HG03196 (cell line): ENCODE data around the gene CWC25.
"Not testable (repeated sequence)": the region's sequence is repeated elsewhere in the genome, so short reads cannot be mapped to it uniquely, and the experiment has no call there.

ENCODE experiments used
- ATAC-seq: cut with Tn5 transposase; IDR thresholded peaks from one replicate; pipeline ENCODE4 v1.9.1; 2021; ENCODE audit not compliant: unreplicated experiment

Gene CWC25

DNA sequence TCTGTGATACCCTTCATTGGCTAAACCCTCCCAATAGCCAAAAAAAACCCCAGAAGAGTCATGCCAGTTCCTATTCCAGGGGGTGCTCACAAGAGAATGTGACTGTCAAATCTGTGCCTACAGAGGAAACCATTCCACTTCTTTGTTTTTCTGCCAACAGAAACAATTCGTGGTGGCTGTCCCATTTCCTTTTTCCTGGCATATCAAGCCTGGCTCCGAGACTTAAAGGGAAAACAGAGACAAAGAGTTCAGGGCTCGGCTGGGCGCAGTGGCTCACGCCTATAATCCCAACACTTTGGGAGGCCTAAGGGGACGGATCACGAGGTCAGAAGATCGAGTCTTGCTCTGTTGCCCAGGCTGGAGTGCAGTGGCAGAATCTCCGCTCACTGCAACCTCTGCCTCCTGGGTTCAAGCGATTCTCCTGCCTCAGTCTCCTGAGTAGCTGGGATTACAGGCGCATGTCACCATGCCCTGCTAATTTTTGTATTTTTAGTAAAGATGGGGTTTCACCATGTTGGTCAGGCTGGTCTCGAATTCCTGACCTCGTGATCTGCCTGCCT lies 34.9 kb downstream of the CWC25 start:
- ATAC-seq = not testable (repeated sequence)

DNA sequence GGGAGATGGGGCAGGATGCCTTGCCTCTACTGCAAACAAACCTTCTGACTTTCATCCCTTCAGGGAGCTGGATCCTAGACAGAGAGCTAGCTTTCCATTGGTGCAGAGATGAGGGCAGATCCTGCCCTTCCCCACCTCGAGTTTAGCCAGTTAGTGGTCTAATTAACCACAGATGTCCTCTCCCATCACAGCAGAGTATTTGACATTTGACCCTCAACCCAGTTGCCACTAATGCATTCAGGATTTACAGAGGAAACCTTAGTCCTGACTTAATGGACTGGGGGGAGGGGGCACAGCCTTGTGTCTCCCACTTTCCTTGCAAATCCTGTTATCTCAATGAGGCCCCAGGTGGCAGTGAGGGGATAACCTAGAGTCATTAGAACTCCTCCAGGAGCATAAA lies 35.9 kb downstream of the CWC25 start:
- ATAC-seq = no peak

DNA sequence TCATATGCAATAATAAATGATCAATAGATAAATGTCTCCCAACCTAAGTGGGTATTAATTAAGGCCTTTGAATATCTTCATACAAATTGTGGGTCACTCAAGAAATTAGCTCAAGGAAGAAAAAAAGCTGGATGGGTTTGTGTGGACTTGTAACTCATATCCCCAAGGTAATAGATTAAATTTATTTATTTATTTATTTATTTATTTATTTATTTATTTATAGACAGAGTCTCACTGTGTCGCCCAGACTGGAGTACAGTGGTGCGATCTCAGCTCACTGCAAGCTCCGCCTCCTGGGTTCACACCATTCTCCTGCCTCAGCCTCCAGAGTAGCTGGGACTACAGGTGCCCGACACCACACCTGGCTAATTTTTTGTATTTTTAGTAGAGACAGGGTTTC lies 37.1 kb downstream of the CWC25 start:
- not testable (repeated sequence) for ATAC-seq

DNA sequence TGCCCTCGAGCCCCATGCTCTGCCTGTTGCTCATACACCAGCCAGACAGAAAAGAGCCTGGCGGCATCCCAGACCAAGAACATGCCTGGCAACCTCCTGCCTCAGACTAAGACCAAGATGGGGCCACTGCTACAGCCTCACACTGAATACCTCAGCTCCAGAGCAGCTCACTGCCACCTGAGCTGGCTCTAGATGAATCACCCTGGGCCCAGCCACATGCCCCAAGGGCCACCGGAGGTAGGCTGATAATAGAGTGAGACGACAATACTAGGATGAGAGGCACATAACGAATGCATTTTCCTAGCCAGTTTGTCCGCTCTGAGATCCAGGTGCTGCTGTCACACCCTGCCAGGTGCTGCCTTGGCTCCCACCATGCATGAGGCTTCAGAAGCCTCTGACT lies 38.7 kb downstream of the CWC25 start:
- no peak for ATAC-seq

DNA sequence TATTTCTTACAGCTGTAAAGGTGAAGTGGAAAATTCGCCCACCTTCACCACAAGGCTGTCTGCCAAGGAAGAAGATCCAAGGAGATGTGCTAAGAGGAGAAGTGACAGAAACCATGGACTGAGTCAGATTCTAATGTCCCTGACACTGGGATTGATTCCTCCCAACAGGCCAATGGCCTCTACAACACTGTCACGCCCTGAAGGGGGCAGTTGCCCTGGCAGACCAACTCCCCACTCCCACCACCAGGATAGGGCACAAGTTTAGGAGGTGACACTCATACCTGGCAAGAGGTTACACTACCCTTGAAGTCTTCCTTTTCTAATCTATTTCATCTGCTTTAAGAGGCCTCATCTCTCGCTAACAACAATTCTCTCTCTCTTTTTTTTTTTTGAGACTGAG lies 41.9 kb downstream of the CWC25 start:
- no peak for ATAC-seq

DNA sequence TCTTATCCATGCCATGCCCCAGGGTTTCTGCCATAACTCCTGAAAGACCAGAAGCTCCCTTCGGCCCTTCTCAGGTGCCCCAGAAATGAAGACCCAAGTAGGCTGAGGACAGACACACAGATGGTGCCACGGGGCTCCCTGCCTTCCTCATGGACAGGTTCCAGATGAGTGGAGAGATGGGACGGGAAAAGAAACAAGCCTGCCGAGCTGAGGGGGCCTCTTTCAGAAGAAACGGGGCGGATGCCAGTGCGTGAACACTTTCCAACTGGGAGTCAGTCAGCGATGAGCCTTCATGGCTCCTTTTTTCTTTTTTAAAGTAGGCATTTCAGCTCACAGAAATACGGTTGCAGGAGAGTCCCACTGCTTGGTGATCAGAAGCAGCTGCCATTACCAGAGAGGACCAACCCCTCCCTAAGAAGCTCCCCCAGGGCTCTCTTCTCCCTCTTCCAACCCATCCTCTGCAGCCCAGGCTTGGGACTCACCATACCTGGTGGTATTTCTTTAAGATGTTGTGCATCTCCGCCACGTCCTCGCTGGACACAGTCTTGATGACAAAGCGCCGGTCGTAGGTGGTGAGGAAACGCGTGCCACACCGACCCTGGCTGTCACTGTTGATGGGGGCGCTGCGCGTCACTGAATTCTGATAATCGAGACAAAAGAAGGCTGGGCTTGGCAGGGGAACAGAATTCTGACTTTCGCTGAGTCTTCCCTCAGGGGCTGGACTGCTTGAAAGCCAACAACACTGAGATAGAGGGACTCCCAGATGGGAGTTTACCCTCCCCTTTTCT lies 45.0 kb downstream of the CWC25 start:
- ATAC-seq = no peak

DNA sequence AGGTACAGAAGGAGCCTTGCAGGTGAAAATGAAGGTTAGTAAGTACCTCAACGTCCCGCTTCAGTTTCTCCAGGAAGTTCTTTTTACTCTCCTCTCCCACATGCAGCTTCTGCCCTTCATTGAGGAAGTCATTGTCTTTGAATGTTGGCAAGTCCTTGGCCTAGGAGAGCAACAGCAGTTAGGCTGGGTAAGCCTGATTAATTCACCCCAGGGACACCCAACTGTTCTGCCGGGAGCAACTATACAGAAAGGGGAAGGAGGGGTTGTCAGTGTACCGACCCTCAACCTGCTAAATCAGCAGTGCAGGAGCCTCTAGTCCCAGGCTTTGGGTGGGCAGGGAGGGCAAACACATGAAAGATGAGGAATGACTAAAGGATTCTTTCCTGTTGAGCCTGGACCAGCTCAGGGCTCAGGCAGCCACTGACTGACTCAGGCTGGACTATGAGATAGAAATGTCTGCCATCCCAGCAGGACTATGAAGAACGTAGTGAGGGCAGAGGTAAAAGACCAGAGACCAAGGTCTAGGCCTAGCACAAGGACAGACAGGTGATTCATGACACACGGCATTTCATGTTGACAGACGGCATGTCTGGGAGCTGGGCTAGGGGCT lies 47.4 kb downstream of the CWC25 start:
- ATAC-seq = no peak

DNA sequence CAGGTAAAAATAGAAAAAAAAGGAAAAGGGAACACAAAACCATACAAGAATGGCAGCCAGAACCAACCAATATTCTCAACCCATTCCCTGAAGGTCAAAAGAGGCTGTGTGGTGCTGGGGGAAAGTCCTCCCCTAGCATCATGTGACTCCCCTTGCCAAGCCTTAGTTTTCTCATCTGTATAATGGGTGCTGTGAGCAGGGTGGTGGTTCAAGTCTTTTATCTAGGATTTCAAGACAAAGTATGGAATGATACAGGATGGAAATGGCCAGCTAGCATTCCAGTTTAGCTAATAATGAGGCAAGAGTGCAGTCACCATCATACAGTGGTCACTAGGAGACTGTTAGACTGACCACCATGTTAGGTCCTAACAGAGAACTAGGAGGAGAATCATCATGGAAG lies 51.9 kb downstream of the CWC25 start:
- ATAC-seq = no peak

DNA sequence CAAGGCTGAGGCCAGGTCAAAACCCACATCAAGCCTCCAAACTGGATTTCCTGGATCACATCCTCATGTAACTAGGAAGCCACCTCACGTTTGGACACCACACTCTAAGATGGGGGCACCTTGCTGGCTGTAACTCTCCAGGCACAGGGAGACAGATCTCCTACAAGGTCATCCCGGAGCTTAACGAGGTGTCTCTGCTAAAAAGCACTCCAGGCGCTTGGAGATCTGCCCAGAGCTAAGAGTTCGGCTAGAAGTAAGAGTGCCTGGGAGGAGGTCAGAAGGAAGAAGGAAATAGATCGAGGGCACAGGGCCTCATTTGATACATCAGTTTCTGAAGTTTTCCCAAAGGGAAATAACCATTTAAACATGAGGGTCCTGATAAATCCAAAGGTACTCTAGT lies 56.7 kb downstream of the CWC25 start:
- no peak for ATAC-seq

DNA sequence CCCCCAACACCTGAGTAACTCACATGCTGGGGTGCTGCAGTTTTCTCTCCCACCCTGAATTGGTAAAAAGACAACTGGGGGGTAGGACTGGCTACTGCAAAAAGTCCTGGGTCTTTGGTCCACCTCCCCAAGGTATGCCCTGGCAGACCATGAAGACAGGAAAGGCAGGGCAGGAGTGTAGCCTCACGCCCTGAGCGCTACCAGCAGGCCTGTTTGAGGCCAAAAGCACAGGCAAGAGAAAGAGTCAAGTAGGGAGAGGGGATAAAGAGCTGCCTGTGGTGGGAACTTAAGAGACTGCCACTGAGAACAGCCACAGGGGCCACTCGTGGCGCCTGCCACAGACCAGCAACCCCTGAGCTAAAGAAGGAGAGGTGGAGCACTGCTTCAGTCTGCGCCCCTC lies 58.8 kb downstream of the CWC25 start:
- no peak for ATAC-seq

DNA sequence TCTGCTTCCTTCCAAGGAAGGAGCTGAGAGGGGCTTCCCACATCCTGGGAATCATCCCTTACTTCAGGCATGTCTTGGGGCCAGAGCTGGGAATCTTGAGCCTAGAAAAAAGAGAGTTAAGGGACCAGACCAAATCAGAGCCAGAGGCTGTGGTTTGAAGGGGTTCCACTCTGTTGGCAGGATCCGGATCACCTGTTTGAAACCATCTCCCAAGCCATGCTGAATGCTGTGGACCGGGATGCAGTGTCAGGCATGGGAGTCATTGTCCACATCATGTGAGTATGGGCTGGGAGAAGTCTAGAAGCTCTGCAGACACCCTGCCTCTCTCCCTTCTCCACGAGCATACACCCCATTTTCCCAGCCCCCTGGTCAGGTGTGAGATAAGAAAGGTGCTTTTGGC lies 62.9 kb downstream of the CWC25 start:
- no peak for ATAC-seq

DNA sequence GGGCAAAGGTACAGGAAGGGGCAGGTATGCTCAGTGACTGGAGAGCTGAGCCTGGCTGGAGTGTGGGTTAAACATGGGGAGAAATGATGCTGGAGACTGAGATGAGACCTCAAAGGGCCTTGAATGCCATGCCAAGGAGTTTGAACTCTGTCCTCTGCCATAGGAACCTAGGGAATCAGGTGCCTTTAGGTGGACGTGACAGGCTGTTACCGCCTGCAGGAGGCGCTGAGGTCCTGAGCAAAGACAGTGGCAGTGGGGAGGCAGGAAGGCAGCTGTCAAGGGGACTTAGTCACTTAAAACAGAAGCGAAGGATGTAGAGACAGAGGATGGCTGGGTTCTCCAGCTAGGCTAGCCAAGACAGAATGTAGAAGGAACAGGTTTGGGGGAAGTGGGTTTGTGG lies 63.5 kb downstream of the CWC25 start:
- no peak for ATAC-seq

DNA sequence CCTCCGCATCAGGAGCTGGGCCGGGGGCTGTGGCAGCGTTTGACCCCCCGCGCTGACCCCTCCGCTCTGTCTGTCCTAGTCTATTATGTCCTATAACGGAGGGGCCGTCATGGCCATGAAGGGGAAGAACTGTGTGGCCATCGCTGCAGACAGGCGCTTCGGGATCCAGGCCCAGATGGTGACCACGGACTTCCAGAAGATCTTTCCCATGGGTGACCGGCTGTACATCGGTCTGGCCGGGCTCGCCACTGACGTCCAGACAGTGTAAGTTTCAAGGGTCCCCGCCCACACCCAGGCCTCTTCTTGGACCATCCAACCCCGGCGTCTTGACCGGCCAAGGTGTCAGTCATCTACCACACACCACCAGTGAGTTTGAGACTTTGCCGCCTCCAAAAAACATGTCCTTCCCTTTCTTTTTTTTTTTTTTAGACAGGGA lies 72.0 kb downstream of the CWC25 start:
- no peak for ATAC-seq

DNA sequence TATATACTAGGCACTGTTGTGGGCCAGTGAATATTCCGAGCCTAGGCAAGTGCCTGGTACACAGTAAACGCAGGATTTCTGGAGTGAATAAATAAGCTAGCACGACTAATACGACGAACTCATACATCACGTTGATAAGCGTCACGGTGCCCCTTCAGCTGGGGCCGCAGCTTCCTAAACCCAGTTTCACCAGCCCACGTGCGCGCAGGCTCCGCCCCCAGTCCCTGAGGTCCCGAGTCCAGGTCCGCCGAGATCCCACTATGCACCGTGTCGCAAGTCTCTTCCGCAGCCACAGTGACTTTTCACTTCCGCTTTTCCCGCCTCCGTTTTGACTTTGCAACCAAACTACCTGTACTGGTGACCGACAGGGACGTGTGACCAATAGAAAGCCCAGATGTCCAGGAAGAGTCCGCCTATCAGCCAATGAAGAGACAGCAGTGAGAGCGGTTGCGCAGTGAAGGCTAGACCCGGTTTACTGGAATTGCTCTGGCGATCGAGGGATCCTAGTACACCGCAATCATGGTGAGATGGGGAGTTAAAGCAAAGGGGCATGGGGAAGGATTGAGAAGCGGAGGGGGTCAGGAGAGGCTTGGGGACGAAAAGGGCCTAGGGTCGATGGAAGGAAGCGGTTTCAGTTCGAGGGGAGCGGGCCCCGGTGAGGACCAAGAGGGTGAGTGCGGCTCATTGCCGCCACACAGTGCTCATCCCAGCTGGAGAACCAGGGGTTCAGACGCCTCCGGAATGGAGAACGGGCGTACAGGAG lies 72.6 kb downstream of the CWC25 start, which contains the start of gene PSMB3:
PSMB3 (plus strand) TSS at position 434 of the 763 bp plus-strand sequence; CDS start at position 520, 86 bp downstream.
- peak; percentile 69 for ATAC-seq

DNA sequence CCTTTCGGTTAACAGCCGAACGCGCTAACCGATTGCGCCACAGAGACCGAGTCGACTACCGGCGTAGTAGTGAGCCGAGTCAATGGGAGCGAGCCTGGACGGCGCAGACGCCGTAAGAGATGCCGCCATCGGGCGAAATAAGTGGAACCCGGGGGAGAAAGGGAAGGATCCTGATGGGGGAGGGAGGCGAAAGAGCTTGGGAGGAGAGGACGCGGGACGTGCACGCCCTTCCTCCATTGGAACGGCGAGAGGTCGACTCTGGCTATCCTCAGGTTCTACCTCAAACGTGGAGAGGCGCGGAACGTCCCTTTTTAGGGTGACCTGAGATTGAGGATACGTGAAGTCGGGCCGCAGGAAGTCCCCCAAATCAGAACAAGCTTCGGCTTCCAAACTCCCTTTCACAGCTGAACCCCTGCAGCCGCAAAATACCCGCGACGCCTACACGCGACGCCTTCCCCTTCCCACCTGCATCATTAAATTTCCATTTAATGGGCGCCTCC lies 73.3 kb downstream of the CWC25 start:
- ATAC-seq = peak; percentile 21

DNA sequence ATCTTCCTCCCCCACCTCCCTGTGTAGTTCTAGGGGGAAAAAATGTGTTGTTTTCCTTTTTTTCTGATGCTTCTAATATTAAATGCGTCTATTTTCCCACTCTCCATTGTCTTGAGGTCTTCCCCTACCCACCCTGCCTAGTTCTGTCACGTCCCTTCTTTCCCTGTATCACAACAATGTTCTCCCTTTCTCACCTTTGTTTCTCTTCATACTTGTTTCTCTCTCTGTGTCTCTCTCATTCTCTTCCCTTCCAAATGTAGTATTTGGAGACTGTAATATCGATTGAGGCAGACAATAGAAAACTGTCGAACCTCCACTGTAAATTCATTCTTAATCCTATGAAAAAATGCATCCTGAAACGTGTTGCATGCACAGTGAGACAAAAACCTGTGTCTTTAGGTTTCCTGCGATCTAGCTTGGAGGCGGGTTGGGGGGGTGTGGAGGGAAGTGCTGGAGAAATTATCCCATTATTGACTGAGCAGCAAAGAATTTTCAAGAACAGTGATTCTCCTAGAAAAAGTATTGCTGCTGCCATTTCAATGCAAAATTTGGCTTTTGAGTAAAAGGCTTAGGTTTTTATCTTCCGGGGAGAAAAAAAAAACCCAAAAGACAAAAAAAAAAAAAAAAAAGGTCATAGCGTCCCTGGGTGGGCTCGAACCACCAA lies 73.8 kb downstream of the CWC25 start:
- no peak for ATAC-seq
